Prostate gland (tissue), 2 donors: Measurements from ENCODE around the gene CWC25. TPM values are rescaled to one million over a fixed set of nuclear protein-coding genes. Genes with fewer than 3 reads are reported as not detected.

Experiments
- DNase-seq: peaks from one replicate; pipeline ENCODE4 v3.0.0-alpha.2; 2019; ENCODE audit warnings: low spot score
- H3K27ac ChIP-seq, 2 donors: fragments of 200-600 bp; sonication (generic); 2 replicates each; pipeline ENCODE4 v1.5.1; 2017 to 2019
- H3K27me3 ChIP-seq: fragments of 200-600 bp; sonication (generic); replicated peaks from 2 replicates; pipeline ENCODE4 v1.5.1; 2019; ENCODE audit not compliant: insufficient read depth
- H3K36me3 ChIP-seq, 2 donors: fragments of 200-600 bp; sonication (generic); 1 replicate in 1 of 2; 2 replicates in 1 of 2; pipeline versions ENCODE4 v1.5.1 to v1.8.1; 2017 to 2019
- H3K4me1 ChIP-seq: fragments of 200-600 bp; sonication (generic); replicated peaks from 2 replicates; pipeline ENCODE4 v1.5.1; 2019
- H3K4me3 ChIP-seq, 2 donors: fragments of 200-600 bp; sonication (generic); 2 replicates each; pipeline ENCODE4 v1.5.1; 2017 to 2019
- H3K9me3 ChIP-seq: fragments of 200-600 bp; sonication (generic); 2 replicates; pipeline ENCODE4 v1.5.1; 2017
- POLR2A ChIP-seq: fragments of 450-650 bp; IDR thresholded peaks from one replicate; pipeline ENCODE4 v1.6.1; 2016; ENCODE audit warnings: antibody characterized with exemption, mild to moderate bottlenecking
- POLR2AphosphoS5 ChIP-seq: sonication (generic); formaldehyde crosslinking; IDR thresholded peaks from one replicate; pipeline ENCODE4 v1.6.1; 2017; ENCODE audit warnings: antibody characterized with exemption
- WGBS: methylation state at CpG from one replicate; pipeline ENCODE4 v1.1.5; 2018; 5-methylcytosine and 5-hydroxymethylcytosine counted together
- intact Hi-C: fragments of 100-400 bp; cut with DNase I; formaldehyde crosslinking; loops from one replicate; pipeline ENCODE4 v1.14.2; 2022
- total RNA-seq, 2 donors: library from RNA; depleted of rRNA; stranded (reverse); fragments of >200 nt; gene quantifications; one replicate each; pipeline ENCODE4 v1.1.0, GENCODE V29; 2016
- TF ChIP-seq, protein P1 (sequence below), 4 experiments: fragments of 200-600 bp in 2 of 4; fragments of 450-650 bp in 2 of 4; sonication (generic) in 2 of 4; IDR thresholded peaks; 1 replicate in 3 of 4; 2 replicates in 1 of 4; pipeline ENCODE4 v1.5.1; 2016 to 2019; ENCODE audit warnings: antibody characterized with exemption in 4 of 4, mild to moderate bottlenecking in 2 of 4, moderate library complexity in 2 of 4

Gene CWC25
- total RNA-seq, 2 donors from 2014 or later, result 21.9 to 23.3 TPM

- intact Hi-C loops, result no loop called here
- WGBS, result 78% methylated on average over 8 of the region's 8 CpGs
- Histone ChIP-seq H3K9me3 (no peaks in the 10 kb centered on the region), H3K4me1 (no peaks in the 10 kb centered on the region), H3K36me3 (peaks cover 0 to 5% of the 10 kb centered on the region in 2 donors), H3K4me3 (no peak overlapping the region), H3K27ac (no peak overlapping the region), H3K27me3 (no peaks in the 10 kb centered on the region)
- DNase-seq, result no peak
- TF ChIP-seq POLR2AphosphoS5, result no peak
- TF ChIP-seq, protein P1, sequence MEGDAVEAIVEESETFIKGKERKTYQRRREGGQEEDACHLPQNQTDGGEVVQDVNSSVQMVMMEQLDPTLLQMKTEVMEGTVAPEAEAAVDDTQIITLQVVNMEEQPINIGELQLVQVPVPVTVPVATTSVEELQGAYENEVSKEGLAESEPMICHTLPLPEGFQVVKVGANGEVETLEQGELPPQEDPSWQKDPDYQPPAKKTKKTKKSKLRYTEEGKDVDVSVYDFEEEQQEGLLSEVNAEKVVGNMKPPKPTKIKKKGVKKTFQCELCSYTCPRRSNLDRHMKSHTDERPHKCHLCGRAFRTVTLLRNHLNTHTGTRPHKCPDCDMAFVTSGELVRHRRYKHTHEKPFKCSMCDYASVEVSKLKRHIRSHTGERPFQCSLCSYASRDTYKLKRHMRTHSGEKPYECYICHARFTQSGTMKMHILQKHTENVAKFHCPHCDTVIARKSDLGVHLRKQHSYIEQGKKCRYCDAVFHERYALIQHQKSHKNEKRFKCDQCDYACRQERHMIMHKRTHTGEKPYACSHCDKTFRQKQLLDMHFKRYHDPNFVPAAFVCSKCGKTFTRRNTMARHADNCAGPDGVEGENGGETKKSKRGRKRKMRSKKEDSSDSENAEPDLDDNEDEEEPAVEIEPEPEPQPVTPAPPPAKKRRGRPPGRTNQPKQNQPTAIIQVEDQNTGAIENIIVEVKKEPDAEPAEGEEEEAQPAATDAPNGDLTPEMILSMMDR (IDR thresholded peaks at IDR 0.05), result no peak
- TF ChIP-seq POLR2A, result no peak
Observed at GRCh38 chr17:38815576-38816193, 9.4 kb downstream of the CWC25 start.

DNA sequence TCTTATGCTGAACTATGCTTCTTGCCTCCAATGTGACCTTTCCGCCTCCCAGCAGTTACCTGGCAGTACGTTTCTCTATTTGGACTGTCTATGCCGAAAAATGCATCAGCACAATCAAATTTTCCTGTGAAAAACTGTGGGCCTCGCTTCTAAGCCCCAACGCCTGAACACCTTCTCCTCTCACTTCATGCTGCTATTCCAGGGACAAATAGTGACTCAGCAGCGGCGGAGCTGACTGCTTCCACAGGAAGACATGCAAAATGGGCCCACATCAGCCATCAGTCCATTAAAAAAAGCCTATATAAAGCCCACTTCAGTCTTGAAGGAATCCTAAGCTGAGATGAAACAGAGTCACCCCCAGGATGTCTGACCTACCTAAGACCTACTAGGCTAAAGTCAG lies 15.3 kb downstream of the CWC25 start:
- no peaks in the 10 kb centered on the region for H3K27me3 ChIP-seq
- no peaks in the 10 kb centered on the region for H3K4me1 ChIP-seq
- 95% methylated on average over 7 of the region's 7 CpGs for WGBS
- DNase-seq, result no peak
- no peak overlapping the region for H3K4me3 ChIP-seq
- no peaks in the 10 kb centered on the region for H3K9me3 ChIP-seq
- no peak overlapping the region for H3K27ac ChIP-seq
- H3K36me3 ChIP-seq, result peaks cover 10 to 17% of the 10 kb centered on the region in 2 donors
- TF ChIP-seq POLR2A (no peak), POLR2AphosphoS5 (no peak)
- TF ChIP-seq, protein P1 (IDR thresholded peaks at IDR 0.05), result no peak
- intact Hi-C loops, result no loop called here

DNA sequence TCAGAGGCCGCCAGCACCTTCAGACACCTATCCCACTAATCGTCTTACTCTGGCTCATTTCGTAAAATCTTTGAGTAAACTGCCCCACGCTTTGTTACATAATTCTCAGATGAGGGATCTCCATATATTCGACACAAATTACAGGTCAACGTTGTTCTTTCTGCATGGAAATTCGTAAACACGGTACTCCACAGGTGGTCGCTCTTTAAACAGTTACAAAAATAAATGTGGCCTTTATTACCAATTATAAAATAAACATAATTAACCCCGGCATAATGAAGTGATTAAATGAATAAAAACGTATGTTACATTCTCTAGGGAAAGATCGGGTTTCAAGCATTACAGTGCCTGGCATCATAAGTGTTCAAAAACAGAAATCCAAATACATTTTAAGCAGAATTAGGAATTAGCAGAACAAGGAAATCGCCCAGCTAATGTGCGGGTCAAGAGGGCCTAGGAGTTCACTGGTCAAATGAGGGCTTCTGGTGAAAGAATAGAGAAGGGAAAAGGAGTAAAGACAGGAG lies 24.8 kb downstream of the CWC25 start:
- Histone ChIP-seq H3K27me3 (no peaks in the 10 kb centered on the region), H3K4me3 (peak overlapping the region; percentile 87 to 88), H3K9me3 (no peaks in the 10 kb centered on the region), H3K27ac (peak overlapping the region; percentile 99), H3K36me3 (peaks cover 0 to 13% of the 10 kb centered on the region in 2 donors), H3K4me1 (peaks cover 11% of the 10 kb centered on the region)
- 20% methylated on average over 14 of the region's 14 CpGs for WGBS
- DNase-seq, result no peak
- intact Hi-C loops, result no loop called here
- TF ChIP-seq POLR2AphosphoS5 (no peak), POLR2A (no peak)
- TF ChIP-seq, protein P1 (IDR thresholded peaks at IDR 0.05), result no peak

GRCh38 chr17:38799501-38800236 lies 25.5 kb downstream of the CWC25 start, which contains the start of gene PIP4K2B:
Gene PIP4K2B (minus strand): TSS chr17:38799556. CDS start chr17:38799424, 132 bp downstream.
- no peaks in the 10 kb centered on the region for H3K27me3 ChIP-seq
- no peaks in the 10 kb centered on the region for H3K9me3 ChIP-seq
- H3K36me3 ChIP-seq, result peaks cover 0 to 13% of the 10 kb centered on the region in 2 donors
- H3K27ac ChIP-seq, result peak within 1 kb of the TSS; percentile 99
- TF ChIP-seq POLR2A (no peak), POLR2AphosphoS5 (peak; percentile 91)
- TF ChIP-seq, protein P1 (IDR thresholded peaks at IDR 0.05), result no peak
- WGBS, result under 1% methylated on average over 23 of the region's 76 CpGs
- intact Hi-C loops, result loop anchor here (5.0 kb wide), 1 partner anchor 47 kb away; the partner anchor contains the start of gene PSMB3
- peaks cover 11% of the 10 kb centered on the region for H3K4me1 ChIP-seq
- H3K4me3 ChIP-seq, result peak within 1 kb of the TSS; percentile 87 to 88
- DNase-seq, result peak; percentile 94
